GM18519 (cell line): ENCODE results near the gene DNAJC7.
"Not testable (repeated sequence)": the region's sequence is repeated elsewhere in the genome, so short reads cannot be mapped to it uniquely, and the experiment has no call there.

Experiments used
- ATAC-seq: cut with Tn5 transposase; IDR thresholded peaks from one replicate; pipeline ENCODE4 v1.9.1; 2021; ENCODE audit warnings: mild to moderate bottlenecking, moderate library complexity; ENCODE audit not compliant: unreplicated experiment, low FRiP score

DNAJC7 gene

GRCh38 chr17:42013740-42014139, 3.5 kb downstream of the DNAJC7 start:
- ATAC-seq, result not testable (repeated sequence)

GRCh38 chr17:42012363-42012762, 4.9 kb downstream of the DNAJC7 start:
- ATAC-seq, result not testable (repeated sequence)

GRCh38 chr17:42010898-42011516, 6.2 kb downstream of the DNAJC7 start:
- no peak for ATAC-seq

GRCh38 chr17:42010266-42010680, 7.0 kb downstream of the DNAJC7 start:
- ATAC-seq, result not testable (repeated sequence)

- no peak for ATAC-seq
Observed at GRCh38 chr17:42009170-42009569, 8.1 kb downstream of the DNAJC7 start.

- ATAC-seq, result no peak
Observed at GRCh38 chr17:42005166-42005565, 12.1 kb downstream of the DNAJC7 start.

GRCh38 chr17:42002792-42003301, 14.4 kb downstream of the DNAJC7 start:
- ATAC-seq, result no peak

- no peak for ATAC-seq
Observed at GRCh38 chr17:42002175-42002791, 15.0 kb downstream of the DNAJC7 start.

- ATAC-seq, result no peak
Observed at GRCh38 chr17:42001729-42002128, 15.5 kb downstream of the DNAJC7 start.

GRCh38 chr17:42000413-42001133, 16.7 kb downstream of the DNAJC7 start:
- ATAC-seq, result no peak

- ATAC-seq, result no peak
Observed at GRCh38 chr17:41998497-41998896, 18.7 kb downstream of the DNAJC7 start.

- ATAC-seq, result no peak
Observed at GRCh38 chr17:41996855-41997164, 20.4 kb downstream of the DNAJC7 start.

- no peak for ATAC-seq
Observed at GRCh38 chr17:41992576-41992975, 24.7 kb downstream of the DNAJC7 start.

- no peak for ATAC-seq
Observed at GRCh38 chr17:41989702-41990419, 27.4 kb downstream of the DNAJC7 start.

GRCh38 chr17:41988418-41988817, 28.8 kb downstream of the DNAJC7 start:
- ATAC-seq, result no peak

- ATAC-seq, result no peak
Observed at GRCh38 chr17:41987642-41988041, 29.6 kb downstream of the DNAJC7 start.

GRCh38 chr17:41986634-41987033, 30.6 kb downstream of the DNAJC7 start:
- no peak for ATAC-seq

- no peak for ATAC-seq
Observed at GRCh38 chr17:41985919-41986318, 31.3 kb downstream of the DNAJC7 start.

GRCh38 chr17:41984454-41984853, 32.8 kb downstream of the DNAJC7 start:
- ATAC-seq, result no peak

- no peak for ATAC-seq
Observed at GRCh38 chr17:41982026-41982760, 35.0 kb downstream of the DNAJC7 start.
